Omental fat pad (tissue), 4 donors: ENCODE data around the gene P2RX1. TPM values are rescaled to one million over a fixed set of nuclear protein-coding genes. Genes with fewer than 3 reads are reported as not detected.
A peak's percentile ranks its signal among the peaks of the same experiment; 100 is the strongest.
"Not testable (repeated sequence)": the region's sequence is repeated elsewhere in the genome, so short reads cannot be mapped to it uniquely, and the experiment has no call there.

Experiments
- ATAC-seq: fragments of 150-250 bp; one replicate; pipeline ENCODE4 v1.9.1; 2016; ENCODE audit warnings: mild to moderate bottlenecking, moderate library complexity; ENCODE audit not compliant: low FRiP score
- DNase-seq: peaks from one replicate; pipeline ENCODE4 v3.0.0-alpha.2; 2019; ENCODE audit warnings: low spot score
- CTCF ChIP-seq, 3 donors: fragments of 450-650 bp; IDR thresholded peaks; one replicate each; pipeline ENCODE4 v1.5.1; 2016 to 2017; ENCODE audit warnings: antibody characterized with exemption in 3 of 3, mild to moderate bottlenecking in 3 of 3, moderate library complexity in 2 of 3
- total RNA-seq, 4 donors: library from RNA; depleted of rRNA; stranded (reverse); fragments of >200 nt; gene quantifications; one replicate each; pipeline ENCODE4 v1.1.0, GENCODE V29; 2016

Gene P2RX1
- total RNA-seq, 4 donors from 2014 or later = 1.1 to 4.7 (median 2.7) TPM

DNA sequence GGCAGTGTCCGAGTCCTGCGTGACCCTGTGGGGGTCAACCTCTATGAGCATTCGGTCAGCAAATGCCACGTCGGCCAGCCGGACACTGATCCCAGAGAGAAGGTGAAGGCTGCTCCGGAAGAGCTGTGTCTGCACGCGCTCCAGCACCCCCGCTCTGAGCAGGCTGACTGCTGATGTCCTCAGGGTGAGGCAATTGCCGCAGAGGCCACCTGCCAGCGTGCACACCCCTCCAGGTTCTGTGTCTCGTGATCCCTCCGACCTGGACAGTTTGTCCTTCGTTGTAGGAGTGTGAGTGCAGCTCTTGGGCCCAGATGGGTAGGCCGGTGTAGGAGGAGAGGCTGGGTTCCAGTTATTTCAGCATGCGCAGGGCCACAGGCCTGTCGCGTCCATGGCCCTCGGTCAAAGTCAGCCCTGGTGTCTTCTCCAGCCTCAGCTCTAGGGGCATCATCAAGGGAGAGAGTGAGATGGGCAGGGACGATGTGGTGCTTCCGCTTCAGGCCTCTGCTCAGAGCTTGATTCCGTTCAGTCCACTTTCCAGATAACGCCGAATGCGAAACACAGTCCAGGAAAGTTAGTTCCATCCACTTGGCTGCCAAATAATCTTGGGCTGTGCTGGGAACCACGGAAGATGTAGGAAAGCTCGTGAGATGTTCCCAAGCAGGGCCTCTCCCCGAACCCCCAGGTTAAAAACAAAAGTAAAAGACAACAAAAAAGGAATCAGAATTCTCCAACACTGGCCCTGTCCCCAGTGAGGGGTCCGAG, 55.1 kb downstream of the P2RX1 start:
- DNase-seq = no peak
- no peak for TF ChIP-seq CTCF (IDR thresholded peaks at IDR 0.05)
- no peak for ATAC-seq

- ATAC-seq (no peak), DNase-seq (no peak)
- TF ChIP-seq CTCF (IDR thresholded peaks at IDR 0.05) = no peak
These were observed 56.3 kb downstream of the P2RX1 start for GRCh38 chr17:3859940-3860339.

DNA sequence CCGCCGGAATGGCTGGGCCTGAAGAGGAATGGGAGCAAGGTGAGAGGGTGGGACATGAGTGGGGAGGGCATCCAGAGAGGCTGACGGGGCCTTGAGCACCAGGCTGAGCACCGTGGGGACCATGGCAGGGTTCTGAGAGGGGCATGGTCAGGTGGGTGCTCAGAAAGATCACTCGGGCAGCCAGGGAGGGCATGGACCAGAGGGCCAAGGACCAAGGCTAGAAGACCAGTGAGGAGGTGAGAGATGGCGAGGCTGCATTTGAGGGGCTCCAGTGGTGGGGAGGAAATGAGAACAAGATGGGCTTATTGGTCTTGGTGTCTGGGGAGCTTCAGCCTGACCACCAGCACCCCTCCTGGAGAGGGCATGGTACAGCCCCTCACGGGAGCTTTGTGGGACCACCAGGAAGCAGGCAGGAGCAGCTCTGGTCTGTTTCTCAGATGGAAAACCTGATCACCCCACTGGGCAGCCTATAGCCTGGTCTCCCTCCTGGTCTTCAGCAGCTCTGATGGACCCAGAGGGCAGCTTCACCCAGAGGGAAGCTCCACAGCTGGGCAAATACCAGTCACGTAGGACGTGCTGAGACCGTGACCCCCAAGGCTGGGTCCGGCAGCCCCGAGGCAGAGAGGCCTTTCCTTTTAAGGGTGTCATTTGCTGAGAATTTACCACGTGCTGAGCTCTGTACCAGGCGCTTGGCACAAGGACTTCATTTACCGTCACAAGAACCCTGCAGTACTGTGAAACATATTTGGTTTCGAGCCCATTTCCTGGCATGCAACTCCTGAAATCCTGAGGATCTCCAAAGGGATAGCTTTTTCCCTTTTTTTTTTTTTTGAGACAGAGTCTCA, 58.8 kb downstream of the P2RX1 start:
- ATAC-seq (peak; percentile 40), DNase-seq (no peak)
- no peak for TF ChIP-seq CTCF (IDR thresholded peaks at IDR 0.05)

DNA sequence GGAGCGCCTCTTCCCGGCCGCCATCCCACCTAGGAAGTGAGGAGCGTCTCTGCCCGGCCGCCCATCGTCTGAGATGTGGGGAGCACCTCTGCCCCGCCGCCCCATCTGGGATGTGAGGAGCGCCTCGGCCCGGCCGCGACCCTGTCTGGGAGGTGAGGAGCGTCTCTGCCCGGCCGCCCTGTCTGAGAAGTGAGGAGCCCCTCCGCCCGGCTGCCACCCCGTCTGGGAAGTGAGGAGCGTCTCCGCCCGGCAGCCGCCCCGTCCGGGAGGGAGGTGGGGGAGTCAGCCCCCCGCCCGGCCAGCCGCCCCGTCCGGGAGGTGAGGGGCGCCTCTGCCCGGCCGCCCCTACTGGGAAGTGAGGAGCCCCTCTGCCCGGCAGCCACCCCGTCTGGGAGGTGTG, 62.1 kb downstream of the P2RX1 start:
- not testable (repeated sequence) for DNase-seq, ATAC-seq

GRCh38 chr17:3852561-3852960, 63.7 kb downstream of the P2RX1 start:
- DNase-seq (no peak), ATAC-seq (no peak)
- TF ChIP-seq CTCF (IDR thresholded peaks at IDR 0.05) = no peak

- no peak for TF ChIP-seq CTCF (IDR thresholded peaks at IDR 0.05)
- no peak for ATAC-seq
- no peak for DNase-seq
These were observed 64.7 kb downstream of the P2RX1 start for GRCh38 chr17:3851461-3852100.

- TF ChIP-seq CTCF (IDR thresholded peaks at IDR 0.05) = no peak
- DNase-seq = no peak
- no peak for ATAC-seq
These were observed 67.9 kb downstream of the P2RX1 start for GRCh38 chr17:3848229-3848835.
